ENCODE results near the gene IL18RAP.

Gene IL18RAP

DNA sequence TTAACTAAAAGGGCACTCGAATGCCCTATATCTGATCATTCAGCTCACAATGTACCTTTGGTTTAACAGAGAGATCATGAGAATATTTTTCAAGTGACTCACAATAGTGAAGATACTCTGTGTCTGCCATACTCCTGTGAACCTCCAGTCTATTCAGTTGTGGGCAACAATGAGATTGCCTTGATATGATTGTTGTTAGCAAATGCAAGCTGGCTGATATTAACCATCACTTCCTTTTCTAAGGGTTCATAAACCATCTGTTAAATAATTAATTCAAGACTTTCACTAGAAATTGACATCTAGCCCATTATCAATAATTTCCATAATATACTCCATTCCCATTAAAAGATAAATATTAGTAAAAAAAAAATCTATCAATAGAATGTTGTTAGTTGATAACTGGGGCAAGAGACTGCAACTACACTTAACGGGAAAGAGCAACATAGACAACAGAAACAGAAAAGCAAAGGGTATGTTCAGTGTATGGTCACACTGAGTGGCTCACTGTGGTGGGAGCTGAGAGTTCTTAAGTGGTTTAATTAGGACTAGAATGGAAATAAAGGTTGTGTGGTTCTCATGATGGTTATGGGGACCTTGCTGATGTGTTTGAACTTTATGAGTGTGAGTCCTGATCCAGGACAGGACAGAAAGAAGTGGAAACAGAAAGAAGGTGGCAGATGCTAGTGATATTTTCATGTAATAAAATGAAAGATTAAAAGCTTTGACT is 11.9 kb downstream of the IL18RAP start:
- H3K9ac ChIP-seq = no peak overlapping the region
- no peaks in the 10 kb centered on the region for H3K27me3 ChIP-seq (ENCODE audit: insufficient read depth, low read depth)
- TF ChIP-seq, protein P1, sequence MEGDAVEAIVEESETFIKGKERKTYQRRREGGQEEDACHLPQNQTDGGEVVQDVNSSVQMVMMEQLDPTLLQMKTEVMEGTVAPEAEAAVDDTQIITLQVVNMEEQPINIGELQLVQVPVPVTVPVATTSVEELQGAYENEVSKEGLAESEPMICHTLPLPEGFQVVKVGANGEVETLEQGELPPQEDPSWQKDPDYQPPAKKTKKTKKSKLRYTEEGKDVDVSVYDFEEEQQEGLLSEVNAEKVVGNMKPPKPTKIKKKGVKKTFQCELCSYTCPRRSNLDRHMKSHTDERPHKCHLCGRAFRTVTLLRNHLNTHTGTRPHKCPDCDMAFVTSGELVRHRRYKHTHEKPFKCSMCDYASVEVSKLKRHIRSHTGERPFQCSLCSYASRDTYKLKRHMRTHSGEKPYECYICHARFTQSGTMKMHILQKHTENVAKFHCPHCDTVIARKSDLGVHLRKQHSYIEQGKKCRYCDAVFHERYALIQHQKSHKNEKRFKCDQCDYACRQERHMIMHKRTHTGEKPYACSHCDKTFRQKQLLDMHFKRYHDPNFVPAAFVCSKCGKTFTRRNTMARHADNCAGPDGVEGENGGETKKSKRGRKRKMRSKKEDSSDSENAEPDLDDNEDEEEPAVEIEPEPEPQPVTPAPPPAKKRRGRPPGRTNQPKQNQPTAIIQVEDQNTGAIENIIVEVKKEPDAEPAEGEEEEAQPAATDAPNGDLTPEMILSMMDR (conservative IDR thresholded peaks at IDR 0.05; ENCODE audit: low read depth, low read length) = no peak
- H2AFZ ChIP-seq (ENCODE audit: low read depth) = no peak overlapping the region
- no peak overlapping the region for H3K27ac ChIP-seq
- H3K4me1 ChIP-seq (ENCODE audit: low read depth, poor library complexity, severe bottlenecking) = no peaks in the 10 kb centered on the region
- no peaks in the 10 kb centered on the region for H3K79me2 ChIP-seq (ENCODE audit: insufficient read depth, low read depth)
- no peaks in the 10 kb centered on the region for H3K36me3 ChIP-seq (ENCODE audit: insufficient read depth)
- H3K4me2 ChIP-seq = no peak overlapping the region
- H4K20me1 ChIP-seq (ENCODE audit: insufficient read depth) = no peaks in the 10 kb centered on the region
- H3K4me3 ChIP-seq (IDR thresholded peaks at IDR 0.05; ENCODE audit: insufficient read depth, low read depth, low read length) = no peak overlapping the region

GRCh38 chr2:102435741-102436140 is 12.8 kb downstream of the IL18RAP start:
- H3K27me3 ChIP-seq (ENCODE audit: insufficient read depth, low read depth) = no peaks in the 10 kb centered on the region
- H2AFZ ChIP-seq (ENCODE audit: low read depth) = no peak overlapping the region
- no peaks in the 10 kb centered on the region for H3K79me2 ChIP-seq (ENCODE audit: insufficient read depth, low read depth)
- H3K4me1 ChIP-seq (ENCODE audit: low read depth, poor library complexity, severe bottlenecking) = no peaks in the 10 kb centered on the region
- H3K9ac ChIP-seq = no peak overlapping the region
- no peak overlapping the region for H3K27ac ChIP-seq
- no peaks in the 10 kb centered on the region for H3K36me3 ChIP-seq (ENCODE audit: insufficient read depth)
- TF ChIP-seq, protein P1 (conservative IDR thresholded peaks at IDR 0.05; ENCODE audit: low read depth, low read length) = no peak
- H3K4me3 ChIP-seq (IDR thresholded peaks at IDR 0.05; ENCODE audit: insufficient read depth, low read depth, low read length) = no peak overlapping the region
- no peaks in the 10 kb centered on the region for H4K20me1 ChIP-seq (ENCODE audit: insufficient read depth)
- H3K4me2 ChIP-seq = no peak overlapping the region

- Histone ChIP-seq H3K4me3 (IDR thresholded peaks at IDR 0.05; ENCODE audit: insufficient read depth, low read depth, low read length) (no peak overlapping the region), H3K79me2 (ENCODE audit: insufficient read depth, low read depth) (no peaks in the 10 kb centered on the region), H3K27ac (no peak overlapping the region), H3K27me3 (ENCODE audit: insufficient read depth, low read depth) (no peaks in the 10 kb centered on the region), H4K20me1 (ENCODE audit: insufficient read depth) (no peaks in the 10 kb centered on the region), H3K4me2 (no peak overlapping the region), H2AFZ (ENCODE audit: low read depth) (no peak overlapping the region), H3K9ac (no peak overlapping the region), H3K36me3 (ENCODE audit: insufficient read depth) (no peaks in the 10 kb centered on the region), H3K4me1 (ENCODE audit: low read depth, poor library complexity, severe bottlenecking) (no peaks in the 10 kb centered on the region)
- TF ChIP-seq, protein P1 (conservative IDR thresholded peaks at IDR 0.05; ENCODE audit: low read depth, low read length) = no peak
Observed at GRCh38 chr2:102436323-102436722, 13.4 kb downstream of the IL18RAP start.

DNA sequence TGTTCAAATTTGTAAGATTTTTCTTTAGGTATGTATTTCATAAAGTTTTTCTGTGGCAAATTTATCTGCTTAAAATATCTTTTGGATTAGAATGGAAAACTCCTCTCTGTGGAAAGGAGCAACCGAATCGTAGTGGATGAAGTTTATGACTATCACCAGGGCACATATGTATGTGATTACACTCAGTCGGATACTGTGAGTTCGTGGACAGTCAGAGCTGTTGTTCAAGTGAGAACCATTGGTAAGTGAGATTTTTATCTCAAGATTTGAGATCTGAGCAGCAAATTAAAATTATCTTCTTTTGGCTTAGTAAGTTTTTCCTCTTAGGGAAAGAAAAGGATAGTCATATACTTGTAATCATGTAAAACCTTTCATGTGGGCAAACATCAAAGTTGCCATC is 14.2 kb downstream of the IL18RAP start:
- no peaks in the 10 kb centered on the region for H3K79me2 ChIP-seq (ENCODE audit: insufficient read depth, low read depth)
- no peaks in the 10 kb centered on the region for H3K27me3 ChIP-seq (ENCODE audit: insufficient read depth, low read depth)
- no peak overlapping the region for H3K4me2 ChIP-seq
- H4K20me1 ChIP-seq (ENCODE audit: insufficient read depth) = no peaks in the 10 kb centered on the region
- no peak overlapping the region for H3K4me3 ChIP-seq (IDR thresholded peaks at IDR 0.05; ENCODE audit: insufficient read depth, low read depth, low read length)
- H3K4me1 ChIP-seq (ENCODE audit: low read depth, poor library complexity, severe bottlenecking) = no peaks in the 10 kb centered on the region
- no peak overlapping the region for H2AFZ ChIP-seq (ENCODE audit: low read depth)
- H3K9ac ChIP-seq = no peak overlapping the region
- no peaks in the 10 kb centered on the region for H3K36me3 ChIP-seq (ENCODE audit: insufficient read depth)
- no peak overlapping the region for H3K27ac ChIP-seq
- TF ChIP-seq, protein P1 (conservative IDR thresholded peaks at IDR 0.05; ENCODE audit: low read depth, low read length) = no peak

Measured in KMS-11 (cell line).